Measurements from ENCODE around the gene KCNK17.

Gene KCNK17

DNA sequence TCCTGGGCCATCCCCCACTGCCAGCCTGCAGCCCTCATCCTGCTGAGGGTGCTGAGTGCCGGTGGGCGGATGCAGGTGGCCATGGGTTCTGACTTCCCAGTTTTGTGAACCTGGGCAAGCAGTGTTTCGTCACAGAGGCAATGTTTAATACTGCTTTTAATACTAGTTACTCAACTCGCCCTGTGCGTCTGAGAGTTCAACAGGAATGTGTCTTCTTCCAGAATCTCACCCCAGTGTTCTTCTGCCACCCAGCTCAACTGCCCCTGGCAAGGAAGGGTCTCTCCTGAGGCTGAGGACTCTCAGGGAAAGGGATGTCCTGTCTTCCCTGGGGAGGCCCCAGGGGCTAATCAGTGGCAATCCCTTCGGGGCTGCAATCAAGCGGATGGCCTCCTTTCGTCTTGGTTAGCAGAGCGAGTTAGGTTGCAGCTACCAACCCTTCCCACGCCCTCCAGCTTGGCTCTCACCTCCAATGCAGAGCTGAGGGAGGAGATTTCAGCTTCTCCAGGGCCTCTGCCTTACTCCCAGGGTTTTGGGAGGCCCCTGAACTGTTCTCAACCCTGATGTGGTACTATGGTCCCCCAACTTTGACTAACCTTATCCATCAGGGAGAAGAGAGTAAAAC lies 6.3 kb upstream of the KCNK17 start:
- Histone ChIP-seq H3K4me3 (ENCODE audit: insufficient read depth, low read length, poor library complexity, severe bottlenecking) (no peak overlapping the region), H3K27ac (ENCODE audit: low read depth, low read length) (no peak overlapping the region), H3K9me3 (ENCODE audit: insufficient read depth, low read length) (no peaks in the 10 kb centered on the region), H3F3A (ENCODE audit: insufficient read depth) (no peaks in the 10 kb centered on the region), H2AFZ (ENCODE audit: low read depth, low read length, severe bottlenecking) (no peak overlapping the region), H3K79me2 (ENCODE audit: insufficient read depth, low read length) (no peaks in the 10 kb centered on the region), H4K20me1 (ENCODE audit: low read depth, low read length) (no peaks in the 10 kb centered on the region), H3K9ac (ENCODE audit: low read length) (no peak overlapping the region), H3K4me2 (ENCODE audit: low read depth, low read length, poor library complexity, severe bottlenecking) (no peak overlapping the region), H3K9me2 (replicated peaks; ENCODE audit: insufficient read depth, low read length) (no peaks in the 10 kb centered on the region), H3K36me3 (ENCODE audit: low read length) (no peaks in the 10 kb centered on the region), H3K27me3 (ENCODE audit: low read length) (no peaks in the 10 kb centered on the region)
- no peak for TF ChIP-seq CTCF (IDR thresholded peaks at IDR 0.05; ENCODE audit: insufficient read depth, low read length, poor library complexity, severe bottlenecking)
- no peak for TF ChIP-seq EZH2phosphoT487 (conservative IDR thresholded peaks at IDR 0.05; ENCODE audit: low read length)

- TF ChIP-seq EZH2phosphoT487 (conservative IDR thresholded peaks at IDR 0.05; ENCODE audit: low read length) (no peak), CTCF (IDR thresholded peaks at IDR 0.05; ENCODE audit: insufficient read depth, low read length, poor library complexity, severe bottlenecking) (no peak)
- Histone ChIP-seq H3K4me3 (ENCODE audit: insufficient read depth, low read length, poor library complexity, severe bottlenecking) (no peak overlapping the region), H3K4me2 (ENCODE audit: low read depth, low read length, poor library complexity, severe bottlenecking) (no peak overlapping the region), H3K79me2 (ENCODE audit: insufficient read depth, low read length) (no peaks in the 10 kb centered on the region), H3K27ac (ENCODE audit: low read depth, low read length) (no peak overlapping the region), H3K36me3 (ENCODE audit: low read length) (no peaks in the 10 kb centered on the region), H3K9ac (ENCODE audit: low read length) (no peak overlapping the region), H3K9me2 (replicated peaks; ENCODE audit: insufficient read depth, low read length) (no peaks in the 10 kb centered on the region), H4K20me1 (ENCODE audit: low read depth, low read length) (no peaks in the 10 kb centered on the region), H3F3A (ENCODE audit: insufficient read depth) (no peaks in the 10 kb centered on the region), H3K9me3 (ENCODE audit: insufficient read depth, low read length) (no peaks in the 10 kb centered on the region), H3K27me3 (ENCODE audit: low read length) (no peaks in the 10 kb centered on the region), H2AFZ (ENCODE audit: low read depth, low read length, severe bottlenecking) (no peak overlapping the region)
Measured at GRCh38 chr6:39319621-39320362, 5.6 kb upstream of the KCNK17 start.

DNA sequence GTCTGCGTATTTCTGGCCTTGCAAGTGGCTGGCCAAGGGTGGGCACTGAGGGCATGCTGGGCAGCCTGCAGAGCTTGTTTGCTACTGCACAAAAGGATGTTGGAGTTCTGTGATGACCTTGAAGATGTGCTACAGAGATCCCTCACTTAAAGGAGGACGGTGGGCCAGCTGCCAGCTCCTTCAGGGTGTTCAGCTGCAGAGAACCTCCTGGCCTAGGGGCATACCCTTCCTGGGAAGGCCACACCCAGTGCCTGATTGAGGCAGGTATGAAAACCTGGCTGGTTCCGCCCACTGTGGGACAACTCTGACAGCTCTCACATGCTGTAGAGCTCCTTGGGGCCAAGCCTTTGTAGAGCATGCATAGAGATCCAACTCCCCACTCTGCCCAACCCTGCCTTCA lies 3.0 kb upstream of the KCNK17 start:
- no peak overlapping the region for H3K4me2 ChIP-seq (ENCODE audit: low read depth, low read length, poor library complexity, severe bottlenecking)
- H3K36me3 ChIP-seq (ENCODE audit: low read length): no peaks in the 10 kb centered on the region
- no peak overlapping the region for H3K27ac ChIP-seq (ENCODE audit: low read depth, low read length)
- no peaks in the 10 kb centered on the region for H3K9me2 ChIP-seq (replicated peaks; ENCODE audit: insufficient read depth, low read length)
- no peak overlapping the region for H3K4me3 ChIP-seq (ENCODE audit: insufficient read depth, low read length, poor library complexity, severe bottlenecking)
- H3F3A ChIP-seq (ENCODE audit: insufficient read depth): no peaks in the 10 kb centered on the region
- H2AFZ ChIP-seq (ENCODE audit: low read depth, low read length, severe bottlenecking): no peak overlapping the region
- no peak overlapping the region for H3K9ac ChIP-seq (ENCODE audit: low read length)
- TF ChIP-seq EZH2phosphoT487 (conservative IDR thresholded peaks at IDR 0.05; ENCODE audit: low read length): no peak
- TF ChIP-seq CTCF (IDR thresholded peaks at IDR 0.05; ENCODE audit: insufficient read depth, low read length, poor library complexity, severe bottlenecking): no peak
- H3K79me2 ChIP-seq (ENCODE audit: insufficient read depth, low read length): no peaks in the 10 kb centered on the region
- no peaks in the 10 kb centered on the region for H3K9me3 ChIP-seq (ENCODE audit: insufficient read depth, low read length)
- H4K20me1 ChIP-seq (ENCODE audit: low read depth, low read length): no peaks in the 10 kb centered on the region
- no peaks in the 10 kb centered on the region for H3K27me3 ChIP-seq (ENCODE audit: low read length)
